Measurements from ENCODE around the gene PSMA4. TPM values are rescaled to one million over a fixed set of nuclear protein-coding genes. Genes with fewer than 3 reads are reported as not detected.
"Not testable (repeated sequence)": the region's sequence is repeated elsewhere in the genome, so short reads cannot be mapped to it uniquely, and the experiment has no call there.

The PSMA4 gene
- total and polyA plus RNA-seq, 8 donors = 7.2 to 393 (median 162) TPM

- peak; percentile 93 to 98 for DNase-seq
- peak within 1 kb of the TSS; percentile 73 to 80 (median 75) for H3K27ac ChIP-seq
- WGBS, 5 donors = 1 to 2% (median 1%) methylated on average over 37 to 63 of the region's 63 CpGs
- TF ChIP-seq, protein P1, sequence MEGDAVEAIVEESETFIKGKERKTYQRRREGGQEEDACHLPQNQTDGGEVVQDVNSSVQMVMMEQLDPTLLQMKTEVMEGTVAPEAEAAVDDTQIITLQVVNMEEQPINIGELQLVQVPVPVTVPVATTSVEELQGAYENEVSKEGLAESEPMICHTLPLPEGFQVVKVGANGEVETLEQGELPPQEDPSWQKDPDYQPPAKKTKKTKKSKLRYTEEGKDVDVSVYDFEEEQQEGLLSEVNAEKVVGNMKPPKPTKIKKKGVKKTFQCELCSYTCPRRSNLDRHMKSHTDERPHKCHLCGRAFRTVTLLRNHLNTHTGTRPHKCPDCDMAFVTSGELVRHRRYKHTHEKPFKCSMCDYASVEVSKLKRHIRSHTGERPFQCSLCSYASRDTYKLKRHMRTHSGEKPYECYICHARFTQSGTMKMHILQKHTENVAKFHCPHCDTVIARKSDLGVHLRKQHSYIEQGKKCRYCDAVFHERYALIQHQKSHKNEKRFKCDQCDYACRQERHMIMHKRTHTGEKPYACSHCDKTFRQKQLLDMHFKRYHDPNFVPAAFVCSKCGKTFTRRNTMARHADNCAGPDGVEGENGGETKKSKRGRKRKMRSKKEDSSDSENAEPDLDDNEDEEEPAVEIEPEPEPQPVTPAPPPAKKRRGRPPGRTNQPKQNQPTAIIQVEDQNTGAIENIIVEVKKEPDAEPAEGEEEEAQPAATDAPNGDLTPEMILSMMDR (IDR thresholded peaks at IDR 0.05) = peak in 1 of 7 experiments; percentile 20
- TF ChIP-seq POLR2A (IDR thresholded peaks at IDR 0.05) = no peak
- peak in 2 of 3 donors; percentile 50 to 59 for TF ChIP-seq POLR2AphosphoS5 (IDR thresholded peaks at IDR 0.05)
- TF ChIP-seq EP300 (IDR thresholded peaks at IDR 0.05) = no peak
- intact Hi-C loops (cut with DNase I; ENCODE audit: low total_unique reads) = no loop called here
- H3K4me3 ChIP-seq = peak within 1 kb of the TSS; percentile 73 to 85 (median 77)
- H3K36me3 ChIP-seq = peaks cover 0 to under 1% (median 0%) of the 10 kb centered on the region in 4 donors
- peaks cover 0 to 3% (median 0%) of the 10 kb centered on the region in 3 donors for H3K27me3 ChIP-seq
- peaks cover 5 to 19% (median 13%) of the 10 kb centered on the region in 4 donors for H3K4me1 ChIP-seq
- no peaks in the 10 kb centered on the region for H3K9me3 ChIP-seq
Measured at GRCh38 chr15:78506971-78507830, 33.0 kb upstream of the PSMA4 start, which contains the start of gene HYKK. TSS of gene HYKK (plus strand) at chr15:78507577. CDS start at chr15:78513089, 5,512 bp downstream.

GRCh38 chr15:78507831-78508160 lies 32.4 kb upstream of the PSMA4 start:
- H3K27ac ChIP-seq = peak overlapping the region; percentile 73 to 80 (median 75)

GRCh38 chr15:78508272-78508671 lies 32.0 kb upstream of the PSMA4 start:
- Histone ChIP-seq H3K36me3 (no peaks in the 10 kb centered on the region), H3K9me3 (no peaks in the 10 kb centered on the region), H3K27ac (peak overlapping the region in 2 of 5 donors; percentile 75 to 80), H3K4me3 (peak overlapping the region; percentile 73 to 85 (median 77)), H3K27me3 (peaks cover 0 to 3% (median 0%) of the 10 kb centered on the region in 3 donors), H3K4me1 (peaks cover 5 to 19% (median 13%) of the 10 kb centered on the region in 4 donors)
- no peak for TF ChIP-seq POLR2A (IDR thresholded peaks at IDR 0.05)
- TF ChIP-seq, protein P1 (IDR thresholded peaks at IDR 0.05) = no peak
- no peak for TF ChIP-seq POLR2AphosphoS5 (IDR thresholded peaks at IDR 0.05)
- TF ChIP-seq EP300 (IDR thresholded peaks at IDR 0.05) = no peak
- intact Hi-C loops (cut with DNase I; ENCODE audit: low total_unique reads) = no loop called here
- DNase-seq = peak in 1 of 2 donors; percentile 18
- 19 to 35% (median 24%) methylated on average over 6 of the region's 6 CpGs for WGBS, 5 donors

More at GRCh38 chr15:78507831-78508160, 32.4 kb upstream of the PSMA4 start:
- intact Hi-C loops (cut with DNase I; ENCODE audit: low total_unique reads) = no loop called here
- Histone ChIP-seq H3K4me3 (peak overlapping the region; percentile 73 to 85 (median 77)), H3K27me3 (peaks cover 0 to 3% (median 0%) of the 10 kb centered on the region in 3 donors), H3K9me3 (no peaks in the 10 kb centered on the region), H3K36me3 (no peaks in the 10 kb centered on the region), H3K4me1 (peaks cover 5 to 19% (median 13%) of the 10 kb centered on the region in 4 donors)
- no peak for DNase-seq
- no peak for TF ChIP-seq POLR2AphosphoS5 (IDR thresholded peaks at IDR 0.05)
- TF ChIP-seq, protein P1 (IDR thresholded peaks at IDR 0.05) = no peak
- TF ChIP-seq POLR2A (IDR thresholded peaks at IDR 0.05) = no peak
- no peak for TF ChIP-seq EP300 (IDR thresholded peaks at IDR 0.05)
- 1 to 3% (median 1%) methylated on average over 7 to 13 of the region's 13 CpGs for WGBS, 5 donors

GRCh38 chr15:78509726-78510312 lies 30.4 kb upstream of the PSMA4 start:
- H3K27me3 ChIP-seq = peaks cover 0 to 3% (median 0%) of the 10 kb centered on the region in 3 donors
- TF ChIP-seq POLR2A (IDR thresholded peaks at IDR 0.05) (no peak), POLR2AphosphoS5 (IDR thresholded peaks at IDR 0.05) (no peak), EP300 (IDR thresholded peaks at IDR 0.05) (no peak)
- TF ChIP-seq, protein P1 (IDR thresholded peaks at IDR 0.05) = no peak
- H3K36me3 ChIP-seq = peaks cover 0 to 5% (median 2%) of the 10 kb centered on the region in 4 donors
- 52 to 72% (median 65%) methylated on average over 6 of the region's 6 CpGs for WGBS, 5 donors
- no peaks in the 10 kb centered on the region for H3K9me3 ChIP-seq
- peaks cover 5 to 19% (median 13%) of the 10 kb centered on the region in 4 donors for H3K4me1 ChIP-seq
- peak in 1 of 2 donors; percentile 7 for DNase-seq
- intact Hi-C loops (cut with DNase I; ENCODE audit: low total_unique reads) = no loop called here
- no peak overlapping the region for H3K4me3 ChIP-seq
- no peak overlapping the region for H3K27ac ChIP-seq

DNA sequence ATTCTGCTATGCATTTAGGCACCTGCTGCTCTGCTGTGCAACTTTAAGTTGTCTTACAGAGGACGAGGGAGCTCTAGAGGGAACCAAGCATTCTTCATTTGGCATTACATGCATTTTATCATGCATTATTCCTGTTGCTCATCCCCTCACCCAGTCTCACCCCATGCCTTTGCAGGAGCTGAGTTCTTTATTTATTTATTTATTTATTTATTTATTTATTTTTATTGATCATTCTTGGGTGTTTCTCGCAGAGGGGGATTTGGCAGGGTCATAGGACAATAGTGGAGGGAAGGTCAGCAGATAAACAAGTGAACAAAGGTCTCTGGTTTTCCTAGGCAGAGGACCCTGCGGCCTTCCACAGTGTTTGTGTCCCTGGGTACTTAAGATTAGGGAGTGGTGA lies 20.2 kb upstream of the PSMA4 start:
- intact Hi-C loops (cut with DNase I; ENCODE audit: low total_unique reads); H3K9me3 ChIP-seq; H3K27ac ChIP-seq; H3K4me3 ChIP-seq; H3K27me3 ChIP-seq; H3K4me1 ChIP-seq; DNase-seq: not testable (repeated sequence)
- WGBS, 5 donors = 87 to 100% (median 94%) methylated on average over 2 of the region's 3 CpGs
- peaks cover 6 to 44% (median 28%) of the 10 kb centered on the region in 4 donors for H3K36me3 ChIP-seq

Data from stomach (tissue), 9 donors.